Chondrocyte (in vitro differentiated cells): ENCODE results near the gene CMC4. TPM values are rescaled to one million over a fixed set of nuclear protein-coding genes. Genes with fewer than 3 reads are reported as not detected.

ENCODE experiments used
- DNase-seq: peaks from one replicate; pipeline ENCODE4 v3.0.0; 2021; ENCODE audit warnings: mixed read lengths, low spot score
- H3K27ac Mint-ChIP-seq: one replicate; pipeline ENCODE4 v1.8.0; 2021; ENCODE audit warnings: mild to moderate bottlenecking, moderate library complexity, mixed read lengths; ENCODE audit not compliant: unreplicated experiment
- H3K27me3 Mint-ChIP-seq: 2 replicates; pipeline ENCODE4 v1.8.0; 2021; ENCODE audit warnings: low read depth, mixed read lengths
- H3K36me3 Mint-ChIP-seq: 2 replicates; pipeline ENCODE4 v1.8.0; 2021; ENCODE audit warnings: low read depth, mixed read lengths
- H3K4me1 Mint-ChIP-seq: 2 replicates; pipeline ENCODE4 v1.8.0; 2021; ENCODE audit warnings: low read depth, mild to moderate bottlenecking, mixed read lengths
- H3K4me3 Mint-ChIP-seq: one replicate; pipeline ENCODE4 v1.8.0; 2021; ENCODE audit warnings: mild to moderate bottlenecking, moderate library complexity, mixed read lengths; ENCODE audit not compliant: unreplicated experiment
- H3K9me3 Mint-ChIP-seq: 2 replicates; pipeline ENCODE4 v1.8.0; 2021; ENCODE audit warnings: low read depth, mixed read lengths
- total RNA-seq: library from RNA; stranded (reverse); gene quantifications from 3 replicates; pipeline ENCODE4 v1.2.1, GENCODE V29; 2021
- TF ChIP-seq, protein P1 (sequence below): fragments of 200-600 bp; sonication (generic); IDR thresholded peaks from 2 replicates; pipeline ENCODE4 v1.5.0; 2021; ENCODE audit warnings: antibody characterized with exemption, mild to moderate bottlenecking, moderate library complexity

Gene CMC4
- total RNA-seq, 1 donor from 2014 or later: 6.7 TPM

DNA sequence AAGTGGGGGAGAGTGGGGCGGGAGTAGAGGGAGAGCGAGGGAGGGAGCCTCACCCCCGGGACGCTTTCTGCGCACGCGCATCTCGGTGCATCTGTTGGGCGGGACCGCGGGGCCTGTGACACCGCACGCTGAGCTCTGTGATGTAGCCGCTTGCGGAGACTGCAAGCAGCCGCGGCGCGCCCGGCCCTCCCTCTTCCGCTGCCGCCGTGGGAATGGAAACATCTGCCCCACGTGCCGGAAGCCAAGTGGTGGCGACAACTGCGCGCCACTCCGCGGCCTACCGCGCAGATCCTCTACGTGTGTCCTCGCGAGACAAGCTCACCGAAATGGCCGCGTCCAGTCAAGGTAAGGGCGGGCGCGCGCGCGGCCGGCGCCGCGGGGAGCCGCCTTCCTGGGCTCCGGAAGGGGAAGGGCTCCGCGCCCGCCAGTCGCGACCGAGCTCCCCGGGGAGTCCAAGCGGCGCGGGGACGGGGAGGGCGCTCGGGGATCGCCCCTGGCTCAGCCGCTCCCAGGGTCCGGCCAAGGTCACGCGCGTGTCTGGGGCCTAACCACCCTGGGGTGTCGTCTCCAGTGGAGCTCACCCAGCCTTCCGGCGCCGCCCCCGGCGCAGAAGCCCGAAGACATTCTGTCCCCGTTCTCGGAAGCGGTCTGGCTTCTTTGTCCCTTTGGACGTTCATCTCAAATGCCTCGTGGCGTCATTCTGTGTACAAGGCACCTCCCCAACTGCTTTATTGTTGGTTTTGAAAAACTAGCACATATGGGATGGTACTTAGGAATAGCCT is 44.0 kb downstream of the CMC4 start, which contains the start of gene FUNDC2:
Gene FUNDC2, plus strand, starts transcription at position 118 of the 782 bp plus-strand sequence. Its CDS starts 95 bp downstream, at position 213.
- TF ChIP-seq, protein P1, sequence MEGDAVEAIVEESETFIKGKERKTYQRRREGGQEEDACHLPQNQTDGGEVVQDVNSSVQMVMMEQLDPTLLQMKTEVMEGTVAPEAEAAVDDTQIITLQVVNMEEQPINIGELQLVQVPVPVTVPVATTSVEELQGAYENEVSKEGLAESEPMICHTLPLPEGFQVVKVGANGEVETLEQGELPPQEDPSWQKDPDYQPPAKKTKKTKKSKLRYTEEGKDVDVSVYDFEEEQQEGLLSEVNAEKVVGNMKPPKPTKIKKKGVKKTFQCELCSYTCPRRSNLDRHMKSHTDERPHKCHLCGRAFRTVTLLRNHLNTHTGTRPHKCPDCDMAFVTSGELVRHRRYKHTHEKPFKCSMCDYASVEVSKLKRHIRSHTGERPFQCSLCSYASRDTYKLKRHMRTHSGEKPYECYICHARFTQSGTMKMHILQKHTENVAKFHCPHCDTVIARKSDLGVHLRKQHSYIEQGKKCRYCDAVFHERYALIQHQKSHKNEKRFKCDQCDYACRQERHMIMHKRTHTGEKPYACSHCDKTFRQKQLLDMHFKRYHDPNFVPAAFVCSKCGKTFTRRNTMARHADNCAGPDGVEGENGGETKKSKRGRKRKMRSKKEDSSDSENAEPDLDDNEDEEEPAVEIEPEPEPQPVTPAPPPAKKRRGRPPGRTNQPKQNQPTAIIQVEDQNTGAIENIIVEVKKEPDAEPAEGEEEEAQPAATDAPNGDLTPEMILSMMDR: no peak
- Mint-ChIP-seq H3K27ac (peak within 1 kb of the TSS; percentile 97), H3K36me3 (no peaks in the 10 kb centered on the region), H3K4me3 (peak within 1 kb of the TSS; percentile 79), H3K27me3 (no peaks in the 10 kb centered on the region), H3K4me1 (peaks cover 11% of the 10 kb centered on the region), H3K9me3 (peaks cover 5% of the 10 kb centered on the region)
- DNase-seq: peak; percentile 98

DNA sequence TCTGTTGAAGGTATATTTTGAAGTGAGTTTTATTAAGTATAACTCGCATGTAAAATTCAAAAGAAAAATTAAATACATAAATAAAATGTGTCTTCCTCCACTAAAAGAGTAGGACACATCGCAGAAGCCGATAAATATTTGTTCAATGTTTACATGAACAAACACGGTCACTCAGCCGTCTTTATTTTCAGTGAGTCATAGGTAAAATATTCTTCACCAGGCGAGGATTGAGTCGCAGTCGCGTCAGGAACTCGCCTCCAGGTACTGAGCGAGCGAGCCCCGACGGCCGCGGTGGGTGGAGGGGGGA is 44.6 kb downstream of the CMC4 start:
- Mint-ChIP-seq H3K27ac (peak overlapping the region; percentile 97), H3K4me3 (peak overlapping the region; percentile 79), H3K27me3 (no peaks in the 10 kb centered on the region), H3K9me3 (peaks cover 5% of the 10 kb centered on the region), H3K36me3 (no peaks in the 10 kb centered on the region), H3K4me1 (peaks cover 11% of the 10 kb centered on the region)
- DNase-seq: no peak
- TF ChIP-seq, protein P1: no peak

DNA sequence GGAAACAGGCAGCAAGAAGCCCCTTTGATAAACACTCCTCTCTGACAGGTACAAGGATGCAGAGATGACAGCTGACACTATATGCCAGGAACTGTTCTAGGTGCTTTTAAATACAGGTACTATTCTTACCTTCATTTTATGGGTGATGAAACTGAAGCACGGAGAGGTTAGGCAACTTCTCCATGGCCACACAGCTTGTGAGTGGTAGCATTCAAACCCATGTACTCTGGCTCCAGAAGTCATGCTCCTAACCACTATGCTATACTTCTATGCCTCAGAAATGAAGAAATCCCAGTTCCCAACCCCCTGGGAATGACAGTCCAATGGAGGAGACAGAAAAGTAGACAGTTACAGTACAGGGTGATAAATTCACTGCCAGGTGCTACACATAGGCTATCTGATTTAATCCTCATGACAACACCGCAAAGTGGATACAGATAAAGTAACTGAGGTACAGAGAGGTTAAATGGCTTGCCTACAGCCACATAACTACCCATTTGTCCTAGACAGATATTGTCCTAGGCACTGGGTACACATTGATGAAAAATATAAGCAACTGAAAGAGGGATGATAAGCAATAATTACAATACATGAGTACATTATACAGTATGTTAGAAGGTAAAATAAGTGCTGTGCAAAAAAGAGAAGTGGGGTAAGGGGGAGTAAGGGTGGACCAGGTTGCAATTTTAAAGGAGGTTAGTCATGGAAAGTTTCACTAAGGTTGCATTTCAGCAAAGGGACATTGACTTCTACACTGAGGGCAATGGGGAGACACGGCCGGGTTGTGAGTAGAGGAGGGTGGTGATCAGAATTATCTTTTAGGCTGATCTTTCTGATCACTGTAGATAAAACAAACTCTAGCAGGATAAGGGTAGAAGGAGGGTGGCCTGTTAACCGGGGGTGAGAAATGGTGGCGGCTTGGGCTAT is 46.8 kb downstream of the CMC4 start:
- Mint-ChIP-seq H3K4me3 (no peak overlapping the region), H3K27ac (no peak overlapping the region), H3K27me3 (peaks cover 2% of the 10 kb centered on the region), H3K36me3 (no peaks in the 10 kb centered on the region), H3K9me3 (peaks cover 2% of the 10 kb centered on the region), H3K4me1 (peaks cover 11% of the 10 kb centered on the region)
- no peak for DNase-seq
- TF ChIP-seq, protein P1: no peak

DNA sequence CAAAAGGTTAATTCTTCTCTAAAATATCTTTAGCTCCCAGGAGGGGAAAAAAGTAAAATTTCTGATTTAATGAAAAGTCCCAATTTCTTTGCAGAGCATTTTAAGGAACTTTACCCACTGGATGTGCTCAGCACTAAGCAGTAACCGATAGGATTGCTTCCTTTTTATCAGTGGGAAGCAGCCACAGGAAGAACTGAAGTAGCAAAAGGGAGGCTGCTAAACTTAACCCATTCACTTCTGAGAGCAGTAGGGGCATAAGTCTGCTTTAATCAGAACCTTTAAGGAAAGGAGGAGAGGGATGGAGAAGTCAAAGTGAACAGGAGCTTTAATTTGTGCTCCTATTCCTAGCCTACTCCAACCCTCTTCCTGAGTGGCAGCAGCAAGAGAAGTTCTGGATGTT is 48.4 kb downstream of the CMC4 start, which contains the start of gene F8:
Gene F8, minus strand, starts transcription at position 139 of the 400 bp plus-strand sequence. CDS start 171 bp downstream, outside the sequence.
- H3K27me3 Mint-ChIP-seq: peaks cover 2% of the 10 kb centered on the region
- no peak within 1 kb of the TSS for H3K4me3 Mint-ChIP-seq

More for the DNA sequence above, 48.4 kb downstream of the CMC4 start, which contains the start of gene F8:
- H3K9me3 Mint-ChIP-seq: peaks cover 2% of the 10 kb centered on the region
- TF ChIP-seq, protein P1: no peak
- peak within 1 kb of the TSS; percentile 4 for H3K27ac Mint-ChIP-seq
- no peaks in the 10 kb centered on the region for H3K36me3 Mint-ChIP-seq
- DNase-seq: no peak
- no peaks in the 10 kb centered on the region for H3K4me1 Mint-ChIP-seq
